SK-N-SH (cell line): Measurements from ENCODE around the gene TBC1D5. TPM values are rescaled to one million over a fixed set of nuclear protein-coding genes. Genes with fewer than 3 reads are reported as not detected.

Experiments
- CTCF ChIA-PET: fragments of 300-600, 350-600 bp; formaldehyde crosslinking; extraction: SDS; loops from one replicate; lab custom pipeline; 2021; lab: Yijun Ruan, JAX
- POLR2A ChIA-PET: fragments of 350-600 bp; sonication (Branson Sonifier 250); formaldehyde crosslinking; extraction: SDS; loops from one replicate; lab custom pipeline; 2020; ENCODE audit warnings: antibody characterized with exemption, inconsistent platforms; lab: Yijun Ruan, JAX
- DNase-seq: peaks from one replicate; pipeline ENCODE4 v3.0.0; 2012
- H2AFZ ChIP-seq: fragments of 200-600 bp; sonication (generic); 2 replicates; pipeline ENCODE4 v1.8.1; 2016; ENCODE audit warnings: antibody characterized with exemption, mild to moderate bottlenecking, low read depth
- H3F3A ChIP-seq: fragments of 200-600 bp; sonication (generic); replicated peaks from 2 replicates; pipeline ENCODE3; 2016; ENCODE audit warnings: antibody characterized with exemption, mild to moderate bottlenecking; ENCODE audit not compliant: insufficient read depth
- H3K27ac ChIP-seq, 2 experiments: fragments of 200-500 bp in 1 of 2; fragments of 200-600 bp in 1 of 2; sonication (Bioruptor generic) in 1 of 2; sonication (generic), shearing (Covaris generic) in 1 of 2; 2 replicates each; pipeline versions ENCODE4 v1.5.1 to v1.6.1; 2014 to 2016; ENCODE audit warnings: low read depth in 2 of 2, inconsistent platforms in 1 of 2, low read length in 1 of 2, mild to moderate bottlenecking in 1 of 2, mixed read lengths in 1 of 2
- H3K27me3 ChIP-seq: fragments of 200-600 bp; sonication (generic), shearing (Covaris generic); 2 replicates; pipeline ENCODE4 v1.6.1; 2016; ENCODE audit warnings: mixed run types; ENCODE audit not compliant: insufficient read depth
- H3K36me3 ChIP-seq, 2 experiments: fragments of 200-500 bp in 1 of 2; fragments of 200-600 bp in 1 of 2; sonication (Bioruptor generic) in 1 of 2; sonication (generic) in 1 of 2; replicated peaks in 1 of 2; 2 replicates each; pipeline versions ENCODE3 to v1.5.1; 2014 to 2016; ENCODE audit warnings: low read length in 1 of 2, mild to moderate bottlenecking in 1 of 2; ENCODE audit not compliant: insufficient read depth in 2 of 2, control insufficient read depth in 1 of 2
- H3K4me1 ChIP-seq, 2 experiments: fragments of 200-500 bp in 1 of 2; fragments of 200-600 bp in 1 of 2; sonication (Bioruptor generic) in 1 of 2; sonication (generic), shearing (Covaris generic) in 1 of 2; 2 replicates each; pipeline versions ENCODE4 v1.5.1 to v1.6.1; 2014 to 2016; ENCODE audit warnings: low read depth in 1 of 2, low read length in 1 of 2, mixed run types in 1 of 2; ENCODE audit not compliant: insufficient read depth in 2 of 2, control insufficient read depth in 1 of 2
- H3K4me2 ChIP-seq: fragments of 200-600 bp; sonication (generic), shearing (Covaris generic); 2 replicates; pipeline ENCODE4 v1.6.1; 2017; ENCODE audit warnings: mixed run types
- H3K4me3 ChIP-seq, 2 experiments: fragments of 200-500 bp in 1 of 2; fragments of 200-600 bp in 1 of 2; sonication (Bioruptor generic) in 1 of 2; sonication (generic), shearing (Covaris generic) in 1 of 2; 2 replicates each; pipeline versions ENCODE4 v1.5.1 to v1.8.1; 2014 to 2016; ENCODE audit warnings: low read depth in 2 of 2, inconsistent platforms in 1 of 2, low read length in 1 of 2, mild to moderate bottlenecking in 1 of 2, mixed read lengths in 1 of 2, moderate library complexity in 1 of 2
- H3K79me2 ChIP-seq: fragments of 200-600 bp; sonication (generic); 2 replicates; pipeline ENCODE4 v1.8.1; 2017; ENCODE audit warnings: mild to moderate bottlenecking; ENCODE audit not compliant: insufficient read depth
- H3K9ac ChIP-seq: fragments of 200-600 bp; sonication (generic); 2 replicates; pipeline ENCODE4 v1.6.1; 2017; ENCODE audit warnings: mixed run types
- H3K9me2 ChIP-seq: fragments of 200-600 bp; sonication (generic); 2 replicates; pipeline ENCODE4 v1.6.1; 2017; ENCODE audit warnings: mixed run types
- H3K9me3 ChIP-seq: fragments of 200-600 bp; sonication (generic); 2 replicates; pipeline ENCODE4 v1.6.1; 2017; ENCODE audit warnings: mixed run types, mild to moderate bottlenecking, moderate library complexity
- H4K20me1 ChIP-seq: fragments of 200-600 bp; sonication (generic); 2 replicates; pipeline ENCODE4 v1.6.1; 2017; ENCODE audit warnings: mild to moderate bottlenecking, mixed run types; ENCODE audit not compliant: insufficient read depth
- CHD2 ChIP-seq: fragments of 150-350 bp; IDR thresholded peaks from 2 replicates; pipeline ENCODE4 v1.6.1; 2018; ENCODE audit warnings: low read length; ENCODE audit not compliant: partially characterized antibody
- ELF1 ChIP-seq: IDR thresholded peaks from 2 replicates; pipeline ENCODE4 v1.4.0; 2012
- EP300 ChIP-seq, 2 experiments: IDR thresholded peaks; 2 replicates each; pipeline versions ENCODE4 v1.4.0 to v1.6.1; 2012; ENCODE audit warnings: borderline replicate concordance in 1 of 2, low read depth in 1 of 2, low read length in 1 of 2
- EZH2phosphoT487 ChIP-seq: fragments of 200-600 bp; sonication (generic); IDR thresholded peaks from 2 replicates; pipeline ENCODE4 v1.6.1; 2017; ENCODE audit warnings: low read depth, mixed run types, mild to moderate bottlenecking, antibody characterized with exemption, moderate library complexity, borderline replicate concordance
- FOXJ3 ChIP-seq: sonication (generic); formaldehyde crosslinking; IDR thresholded peaks from 2 replicates; pipeline ENCODE4 v1.5.1; 2020; ENCODE audit warnings: mild to moderate bottlenecking, missing genetic modification reagents
- MEF2A ChIP-seq: IDR thresholded peaks from 2 replicates; pipeline ENCODE4 v1.4.0; 2012; ENCODE audit warnings: low read depth, borderline replicate concordance
- NFIC ChIP-seq: IDR thresholded peaks from 2 replicates; pipeline ENCODE4 v1.4.0; 2012; ENCODE audit warnings: borderline replicate concordance
- NRF1 ChIP-seq: IDR thresholded peaks from 2 replicates; pipeline ENCODE4 v1.6.1; 2012; ENCODE audit warnings: low read depth, mild to moderate bottlenecking, low read length
- RCOR1 ChIP-seq: fragments of 150-350 bp; IDR thresholded peaks from 2 replicates; pipeline ENCODE4 v1.6.1; 2017; ENCODE audit warnings: antibody characterized with exemption, low read length
- RFX5 ChIP-seq: IDR thresholded peaks from 2 replicates; pipeline ENCODE4 v1.6.1; 2012; ENCODE audit warnings: mild to moderate bottlenecking, improper control_type of control experiment, low read length
- RXRA ChIP-seq: IDR thresholded peaks from 2 replicates; pipeline ENCODE4 v1.4.0; 2012; ENCODE audit warnings: low read depth, mild to moderate bottlenecking, borderline replicate concordance
- SIN3A ChIP-seq: IDR thresholded peaks from 2 replicates; pipeline ENCODE4 v1.6.1; 2012; ENCODE audit warnings: low read depth, mild to moderate bottlenecking, low read length, moderate library complexity, borderline replicate concordance
- SMC3 ChIP-seq: IDR thresholded peaks from 2 replicates; pipeline ENCODE4 v1.6.1; 2012; ENCODE audit warnings: low read depth, low read length, improper control_type of control experiment
- TEAD4 ChIP-seq: IDR thresholded peaks from 2 replicates; pipeline ENCODE4 v1.4.0; 2012; ENCODE audit warnings: mild to moderate bottlenecking, borderline replicate concordance; ENCODE audit not compliant: insufficient read depth
- WGBS: methylation state at CpG from one replicate; pipeline ENCODE4 v1.1.6; 2017; ENCODE audit warnings: low lambda C conversion rate; 5-methylcytosine and 5-hydroxymethylcytosine counted together
- polyA plus RNA-seq, 3 experiments: library from polyadenylated mRNA; depleted of rRNA; stranded (reverse); fragments of >200 nt; gene quantifications; 2 replicates each; pipeline ENCODE4 v1.2.3, GENCODE V29; 2012
- TF ChIP-seq, protein P1 (sequence below): fragments of 150-350 bp; IDR thresholded peaks from 2 replicates; pipeline ENCODE4 v1.6.1; 2017; ENCODE audit warnings: antibody characterized with exemption, low read length, low read depth, borderline replicate concordance
- TF ChIP-seq, protein P2 (sequence below): IDR thresholded peaks from 2 replicates; pipeline ENCODE4; 2012
- TF ChIP-seq, protein P3 (sequence below): IDR thresholded peaks from 2 replicates; pipeline ENCODE4 v1.6.1; 2012; ENCODE audit warnings: mild to moderate bottlenecking, low read depth, low read length, moderate library complexity
- TF ChIP-seq, protein P4 (sequence below): fragments of 150-350 bp; IDR thresholded peaks from 2 replicates; pipeline ENCODE4 v1.6.1; 2016; ENCODE audit warnings: mild to moderate bottlenecking, low read depth, low read length
- TF ChIP-seq, protein P5 (sequence below): fragments of 200-600 bp; sonication (generic); IDR thresholded peaks from 2 replicates; pipeline ENCODE4 v1.6.1; 2017; ENCODE audit warnings: antibody characterized with exemption, mild to moderate bottlenecking, moderate library complexity

TBC1D5 gene
- polyA plus RNA-seq, 1 of the 3 experiments (the other 2 are of a cell fraction), result 19.5 TPM

DNA sequence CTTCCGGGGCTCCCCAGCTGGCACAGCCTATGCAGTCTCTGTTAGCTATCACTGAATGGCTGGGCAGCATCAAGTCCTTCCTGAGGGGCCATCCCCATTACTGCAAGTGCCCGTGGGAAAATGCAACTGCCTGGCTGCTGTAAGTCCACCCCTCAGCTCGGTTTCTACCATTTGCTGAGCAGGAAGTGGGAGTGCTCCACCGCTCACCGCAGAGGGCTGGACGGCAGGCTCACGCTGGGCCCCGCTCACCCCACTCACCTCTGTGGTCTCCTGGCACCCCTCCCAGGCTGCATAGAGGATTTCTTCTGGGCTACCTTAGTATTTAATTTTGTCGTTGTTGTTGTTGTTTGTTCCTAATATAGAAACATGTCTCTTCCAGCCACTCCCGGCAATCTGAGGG, 587.5 kb downstream of the TBC1D5 start:
- Histone ChIP-seq H2AFZ (no peak overlapping the region), H4K20me1 (no peaks in the 10 kb centered on the region), H3K27me3 (no peaks in the 10 kb centered on the region), H3K4me2 (no peak overlapping the region), H3K36me3 (peaks cover 0 to 9% of the 10 kb centered on the region in 2 experiments), H3K4me3 (no peak overlapping the region), H3K9ac (no peak overlapping the region), H3K4me1 (0 out of 4 replicates have a peak, but pooled peaks cover 0 to 11% of the 10 kb centered on the region in 2 experiments), H3K9me3 (no peaks in the 10 kb centered on the region), H3K79me2 (no peaks in the 10 kb centered on the region), H3K9me2 (no peaks in the 10 kb centered on the region), H3K27ac (no peak overlapping the region), H3F3A (peaks cover 12% of the 10 kb centered on the region)
- 94% methylated on average over 9 of the region's 10 CpGs for WGBS
- ChIA-PET CTCF (no interaction called here), POLR2A (interaction anchor here (0.6 kb wide), 1 partner anchor 12 kb away, joined by 3 read pairs; no protein-coding TSS in a partner anchor)
- TF ChIP-seq, protein P1, sequence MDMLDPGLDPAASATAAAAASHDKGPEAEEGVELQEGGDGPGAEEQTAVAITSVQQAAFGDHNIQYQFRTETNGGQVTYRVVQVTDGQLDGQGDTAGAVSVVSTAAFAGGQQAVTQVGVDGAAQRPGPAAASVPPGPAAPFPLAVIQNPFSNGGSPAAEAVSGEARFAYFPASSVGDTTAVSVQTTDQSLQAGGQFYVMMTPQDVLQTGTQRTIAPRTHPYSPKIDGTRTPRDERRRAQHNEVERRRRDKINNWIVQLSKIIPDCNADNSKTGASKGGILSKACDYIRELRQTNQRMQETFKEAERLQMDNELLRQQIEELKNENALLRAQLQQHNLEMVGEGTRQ, result no peak
- TF ChIP-seq TEAD4 (no peak), EZH2phosphoT487 (no peak), SIN3A (no peak), SMC3 (no peak), MEF2A (no peak), NFIC (no peak), RCOR1 (no peak), ELF1 (no peak), FOXJ3 (CRISPR knock-in tag) (no peak), RXRA (no peak), NRF1 (no peak), RFX5 (no peak), CHD2 (no peak), EP300 (IDR thresholded peaks at IDR 0.05; ENCODE audit: borderline replicate concordance in 1 of 2, low read depth in 1 of 2, low read length in 1 of 2) (no peak)
- TF ChIP-seq, protein P2, sequence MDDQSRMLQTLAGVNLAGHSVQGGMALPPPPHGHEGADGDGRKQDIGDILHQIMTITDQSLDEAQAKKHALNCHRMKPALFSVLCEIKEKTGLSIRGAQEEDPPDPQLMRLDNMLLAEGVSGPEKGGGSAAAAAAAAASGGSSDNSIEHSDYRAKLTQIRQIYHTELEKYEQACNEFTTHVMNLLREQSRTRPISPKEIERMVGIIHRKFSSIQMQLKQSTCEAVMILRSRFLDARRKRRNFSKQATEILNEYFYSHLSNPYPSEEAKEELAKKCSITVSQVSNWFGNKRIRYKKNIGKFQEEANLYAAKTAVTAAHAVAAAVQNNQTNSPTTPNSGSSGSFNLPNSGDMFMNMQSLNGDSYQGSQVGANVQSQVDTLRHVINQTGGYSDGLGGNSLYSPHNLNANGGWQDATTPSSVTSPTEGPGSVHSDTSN, result no peak
- TF ChIP-seq, protein P3, sequence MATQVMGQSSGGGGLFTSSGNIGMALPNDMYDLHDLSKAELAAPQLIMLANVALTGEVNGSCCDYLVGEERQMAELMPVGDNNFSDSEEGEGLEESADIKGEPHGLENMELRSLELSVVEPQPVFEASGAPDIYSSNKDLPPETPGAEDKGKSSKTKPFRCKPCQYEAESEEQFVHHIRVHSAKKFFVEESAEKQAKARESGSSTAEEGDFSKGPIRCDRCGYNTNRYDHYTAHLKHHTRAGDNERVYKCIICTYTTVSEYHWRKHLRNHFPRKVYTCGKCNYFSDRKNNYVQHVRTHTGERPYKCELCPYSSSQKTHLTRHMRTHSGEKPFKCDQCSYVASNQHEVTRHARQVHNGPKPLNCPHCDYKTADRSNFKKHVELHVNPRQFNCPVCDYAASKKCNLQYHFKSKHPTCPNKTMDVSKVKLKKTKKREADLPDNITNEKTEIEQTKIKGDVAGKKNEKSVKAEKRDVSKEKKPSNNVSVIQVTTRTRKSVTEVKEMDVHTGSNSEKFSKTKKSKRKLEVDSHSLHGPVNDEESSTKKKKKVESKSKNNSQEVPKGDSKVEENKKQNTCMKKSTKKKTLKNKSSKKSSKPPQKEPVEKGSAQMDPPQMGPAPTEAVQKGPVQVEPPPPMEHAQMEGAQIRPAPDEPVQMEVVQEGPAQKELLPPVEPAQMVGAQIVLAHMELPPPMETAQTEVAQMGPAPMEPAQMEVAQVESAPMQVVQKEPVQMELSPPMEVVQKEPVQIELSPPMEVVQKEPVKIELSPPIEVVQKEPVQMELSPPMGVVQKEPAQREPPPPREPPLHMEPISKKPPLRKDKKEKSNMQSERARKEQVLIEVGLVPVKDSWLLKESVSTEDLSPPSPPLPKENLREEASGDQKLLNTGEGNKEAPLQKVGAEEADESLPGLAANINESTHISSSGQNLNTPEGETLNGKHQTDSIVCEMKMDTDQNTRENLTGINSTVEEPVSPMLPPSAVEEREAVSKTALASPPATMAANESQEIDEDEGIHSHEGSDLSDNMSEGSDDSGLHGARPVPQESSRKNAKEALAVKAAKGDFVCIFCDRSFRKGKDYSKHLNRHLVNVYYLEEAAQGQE, result no peak
- TF ChIP-seq, protein P4, sequence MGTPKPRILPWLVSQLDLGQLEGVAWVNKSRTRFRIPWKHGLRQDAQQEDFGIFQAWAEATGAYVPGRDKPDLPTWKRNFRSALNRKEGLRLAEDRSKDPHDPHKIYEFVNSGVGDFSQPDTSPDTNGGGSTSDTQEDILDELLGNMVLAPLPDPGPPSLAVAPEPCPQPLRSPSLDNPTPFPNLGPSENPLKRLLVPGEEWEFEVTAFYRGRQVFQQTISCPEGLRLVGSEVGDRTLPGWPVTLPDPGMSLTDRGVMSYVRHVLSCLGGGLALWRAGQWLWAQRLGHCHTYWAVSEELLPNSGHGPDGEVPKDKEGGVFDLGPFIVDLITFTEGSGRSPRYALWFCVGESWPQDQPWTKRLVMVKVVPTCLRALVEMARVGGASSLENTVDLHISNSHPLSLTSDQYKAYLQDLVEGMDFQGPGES, result no peak
- TF ChIP-seq, protein P5, sequence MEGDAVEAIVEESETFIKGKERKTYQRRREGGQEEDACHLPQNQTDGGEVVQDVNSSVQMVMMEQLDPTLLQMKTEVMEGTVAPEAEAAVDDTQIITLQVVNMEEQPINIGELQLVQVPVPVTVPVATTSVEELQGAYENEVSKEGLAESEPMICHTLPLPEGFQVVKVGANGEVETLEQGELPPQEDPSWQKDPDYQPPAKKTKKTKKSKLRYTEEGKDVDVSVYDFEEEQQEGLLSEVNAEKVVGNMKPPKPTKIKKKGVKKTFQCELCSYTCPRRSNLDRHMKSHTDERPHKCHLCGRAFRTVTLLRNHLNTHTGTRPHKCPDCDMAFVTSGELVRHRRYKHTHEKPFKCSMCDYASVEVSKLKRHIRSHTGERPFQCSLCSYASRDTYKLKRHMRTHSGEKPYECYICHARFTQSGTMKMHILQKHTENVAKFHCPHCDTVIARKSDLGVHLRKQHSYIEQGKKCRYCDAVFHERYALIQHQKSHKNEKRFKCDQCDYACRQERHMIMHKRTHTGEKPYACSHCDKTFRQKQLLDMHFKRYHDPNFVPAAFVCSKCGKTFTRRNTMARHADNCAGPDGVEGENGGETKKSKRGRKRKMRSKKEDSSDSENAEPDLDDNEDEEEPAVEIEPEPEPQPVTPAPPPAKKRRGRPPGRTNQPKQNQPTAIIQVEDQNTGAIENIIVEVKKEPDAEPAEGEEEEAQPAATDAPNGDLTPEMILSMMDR, result no peak
- no peak for DNase-seq
